K562 (cell line): Measurements from ENCODE around the gene LIN7A.

Experiments
- CTCF ChIP-seq, 3 experiments: IDR thresholded peaks in 2 of 3; conservative IDR thresholded peaks in 1 of 3; 2 replicates each; pipeline ENCODE4 v1.5.1; 2011 to 2012; ENCODE audit warnings: low read length in 3 of 3, mild to moderate bottlenecking in 3 of 3, control low read depth in 2 of 3, improper control_type of control experiment in 1 of 3, inconsistent platforms in 1 of 3, low read depth in 1 of 3, mixed read lengths in 1 of 3, moderate library complexity in 1 of 3; ENCODE audit not compliant: insufficient read depth in 2 of 3
- GABPA ChIP-seq: fragments of 200-800 bp; sonication (Bioruptor generic); conservative IDR thresholded peaks from 2 replicates; pipeline ENCODE4 v1.6.1; 2016; ENCODE audit warnings: low read depth, missing genetic modification characterization, missing compliant biosample characterization
- JUNB ChIP-seq: fragments of 450-650 bp; formaldehyde crosslinking; conservative IDR thresholded peaks from 2 replicates; pipeline ENCODE4 v1.4.0; 2020; ENCODE audit warnings: mild to moderate bottlenecking

DNA sequence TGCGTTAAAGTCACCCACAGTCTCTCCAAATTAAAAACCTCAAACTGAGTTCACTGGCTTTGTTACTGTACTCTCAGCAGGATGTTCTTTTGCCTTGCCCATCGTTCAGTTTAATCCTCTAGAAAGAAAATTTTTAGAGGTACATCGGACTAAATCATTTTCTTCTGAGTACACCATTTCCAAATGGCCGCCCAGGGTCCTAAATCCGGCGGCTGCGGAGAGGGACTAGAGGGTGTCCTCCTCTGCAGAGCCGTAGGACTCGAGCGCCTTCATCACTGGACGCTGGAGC is 1.4 kb downstream of the LIN7A start:
- TF ChIP-seq GABPA = no peak
- no peak for TF ChIP-seq JUNB (CRISPR knock-in tag)
- no peak for TF ChIP-seq CTCF (IDR thresholded peaks at IDR 0.05 in 2 of 3, conservative IDR thresholded peaks at IDR 0.05 in 1 of 3; ENCODE audit: insufficient read depth in 2 of 3, low read depth in 1 of 3, low read length in 3 of 3)
